ENCODE measurements around the gene ATG7.
"Not testable (repeated sequence)": the region's sequence is repeated elsewhere in the genome, so short reads cannot be mapped to it uniquely, and the experiment has no call there.

The ATG7 gene

GRCh38 chr3:11437506-11437905 is 165.3 kb downstream of the ATG7 start:
- TF ChIP-seq POLR2A (IDR thresholded peaks at IDR 0.05; ENCODE audit: extremely low read depth, insufficient read length) (no peak), MYC (IDR thresholded peaks at IDR 0.05; ENCODE audit: low read depth, low read length) (no peak)
- TF ChIP-seq, protein P1, sequence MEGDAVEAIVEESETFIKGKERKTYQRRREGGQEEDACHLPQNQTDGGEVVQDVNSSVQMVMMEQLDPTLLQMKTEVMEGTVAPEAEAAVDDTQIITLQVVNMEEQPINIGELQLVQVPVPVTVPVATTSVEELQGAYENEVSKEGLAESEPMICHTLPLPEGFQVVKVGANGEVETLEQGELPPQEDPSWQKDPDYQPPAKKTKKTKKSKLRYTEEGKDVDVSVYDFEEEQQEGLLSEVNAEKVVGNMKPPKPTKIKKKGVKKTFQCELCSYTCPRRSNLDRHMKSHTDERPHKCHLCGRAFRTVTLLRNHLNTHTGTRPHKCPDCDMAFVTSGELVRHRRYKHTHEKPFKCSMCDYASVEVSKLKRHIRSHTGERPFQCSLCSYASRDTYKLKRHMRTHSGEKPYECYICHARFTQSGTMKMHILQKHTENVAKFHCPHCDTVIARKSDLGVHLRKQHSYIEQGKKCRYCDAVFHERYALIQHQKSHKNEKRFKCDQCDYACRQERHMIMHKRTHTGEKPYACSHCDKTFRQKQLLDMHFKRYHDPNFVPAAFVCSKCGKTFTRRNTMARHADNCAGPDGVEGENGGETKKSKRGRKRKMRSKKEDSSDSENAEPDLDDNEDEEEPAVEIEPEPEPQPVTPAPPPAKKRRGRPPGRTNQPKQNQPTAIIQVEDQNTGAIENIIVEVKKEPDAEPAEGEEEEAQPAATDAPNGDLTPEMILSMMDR (IDR thresholded peaks at IDR 0.05; ENCODE audit: low read depth, low read length), result no peak
- TF ChIP-seq, protein P2, sequence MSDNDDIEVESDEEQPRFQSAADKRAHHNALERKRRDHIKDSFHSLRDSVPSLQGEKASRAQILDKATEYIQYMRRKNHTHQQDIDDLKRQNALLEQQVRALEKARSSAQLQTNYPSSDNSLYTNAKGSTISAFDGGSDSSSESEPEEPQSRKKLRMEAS (IDR thresholded peaks at IDR 0.05; ENCODE audit: low read depth, low read length), result no peak
- no peak for DNase-seq (ENCODE audit: low read depth)

DNA sequence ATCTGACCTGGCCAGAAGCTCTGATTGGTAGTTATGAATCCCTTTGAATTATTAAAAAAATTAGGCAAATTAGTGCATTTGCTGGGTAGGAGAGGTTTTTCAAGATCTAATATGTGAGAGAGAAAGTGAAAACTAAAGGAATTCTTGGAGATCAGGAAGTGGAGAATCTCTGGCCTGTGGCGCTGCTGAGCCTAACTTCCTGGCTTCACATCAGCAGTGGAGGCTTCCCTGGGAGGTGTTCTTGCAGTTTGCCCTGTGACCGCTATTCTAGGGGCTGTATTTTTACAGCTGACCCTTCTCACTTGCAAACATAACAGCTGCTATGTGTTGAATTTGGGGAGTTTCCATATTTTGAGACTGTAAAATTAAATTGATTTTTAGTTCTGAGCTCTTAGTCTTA is 166.4 kb downstream of the ATG7 start:
- no peak for DNase-seq (ENCODE audit: low read depth)
- no peak for TF ChIP-seq POLR2A (IDR thresholded peaks at IDR 0.05; ENCODE audit: extremely low read depth, insufficient read length)
- TF ChIP-seq MYC (IDR thresholded peaks at IDR 0.05; ENCODE audit: low read depth, low read length), result no peak
- TF ChIP-seq, protein P1 (IDR thresholded peaks at IDR 0.05; ENCODE audit: low read depth, low read length), result no peak
- no peak overlapping the region for H3K4me3 ChIP-seq (ENCODE audit: low read depth, low read length)

More at GRCh38 chr3:11437506-11437905, 165.3 kb downstream of the ATG7 start:
- no peak overlapping the region for H3K4me3 ChIP-seq (ENCODE audit: low read depth, low read length)

- not testable (repeated sequence) for DNase-seq (ENCODE audit: low read depth); H3K4me3 ChIP-seq (ENCODE audit: low read depth, low read length)
Measured at GRCh38 chr3:11441346-11441745, 169.1 kb downstream of the ATG7 start.

DNA sequence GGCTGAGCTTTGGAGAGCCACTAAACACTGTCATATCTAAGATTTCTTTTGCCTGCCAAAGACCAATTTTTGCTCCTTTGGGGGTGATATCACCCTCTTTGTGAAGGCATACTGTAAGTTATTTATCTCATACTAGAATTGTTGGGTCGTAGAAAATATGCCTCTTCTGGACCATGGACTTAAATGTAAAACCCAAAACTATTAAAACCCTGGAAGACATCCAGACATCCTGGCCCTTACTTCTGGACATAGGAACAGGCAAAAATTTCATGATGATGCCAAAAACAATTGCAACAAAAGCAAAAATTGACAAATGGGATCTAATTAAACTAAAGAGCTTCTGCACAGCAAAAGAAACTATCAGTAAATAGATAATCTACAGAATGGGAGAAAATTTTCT is 172.2 kb downstream of the ATG7 start:
- TF ChIP-seq, protein P2 (IDR thresholded peaks at IDR 0.05; ENCODE audit: low read depth, low read length), result no peak
- TF ChIP-seq POLR2A (IDR thresholded peaks at IDR 0.05; ENCODE audit: extremely low read depth, insufficient read length), result no peak
- no peak for TF ChIP-seq MYC (IDR thresholded peaks at IDR 0.05; ENCODE audit: low read depth, low read length)
- TF ChIP-seq, protein P1 (IDR thresholded peaks at IDR 0.05; ENCODE audit: low read depth, low read length), result no peak
- no peak overlapping the region for H3K4me3 ChIP-seq (ENCODE audit: low read depth, low read length)
- no peak for DNase-seq (ENCODE audit: low read depth)

GRCh38 chr3:11445193-11445592 is 173.0 kb downstream of the ATG7 start:
- DNase-seq (ENCODE audit: low read depth); H3K4me3 ChIP-seq (ENCODE audit: low read depth, low read length): not testable (repeated sequence)

- TF ChIP-seq, protein P1 (IDR thresholded peaks at IDR 0.05; ENCODE audit: low read depth, low read length), result no peak
- TF ChIP-seq MYC (IDR thresholded peaks at IDR 0.05; ENCODE audit: low read depth, low read length), result no peak
- no peak for TF ChIP-seq POLR2A (IDR thresholded peaks at IDR 0.05; ENCODE audit: extremely low read depth, insufficient read length)
- TF ChIP-seq, protein P2 (IDR thresholded peaks at IDR 0.05; ENCODE audit: low read depth, low read length), result no peak
- no peak for DNase-seq (ENCODE audit: low read depth)
- H3K4me3 ChIP-seq (ENCODE audit: low read depth, low read length), result no peak overlapping the region
Measured at GRCh38 chr3:11445883-11446282, 173.7 kb downstream of the ATG7 start.

DNA sequence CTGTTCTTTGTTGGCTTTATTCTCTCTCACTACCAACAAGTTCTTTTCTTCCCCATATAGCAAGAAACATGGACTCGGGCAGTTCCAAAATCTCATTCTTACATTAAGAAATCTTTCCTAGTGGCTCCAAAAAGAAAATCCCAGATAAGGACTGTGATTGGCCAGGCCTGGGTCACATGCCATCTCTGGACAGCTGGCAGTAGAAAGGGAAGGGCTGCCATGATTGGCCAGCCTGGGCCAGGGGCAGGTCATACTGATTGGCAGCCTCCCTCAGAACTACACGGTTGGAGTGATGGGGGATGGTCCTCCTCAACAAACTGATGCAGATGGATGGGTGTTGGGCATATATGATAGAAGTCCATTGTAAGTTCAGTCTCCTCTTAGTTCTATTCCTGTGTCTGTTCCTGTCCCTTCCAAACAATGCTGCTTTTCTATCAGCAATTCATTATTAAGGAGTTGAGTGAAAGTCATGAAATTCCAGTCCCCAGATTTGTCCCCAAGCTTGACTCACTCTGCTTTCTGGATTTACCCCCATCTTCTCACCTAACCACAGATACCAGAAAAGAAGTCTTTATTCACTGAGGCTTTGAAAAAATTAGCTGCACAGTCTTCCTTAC is 175.5 kb downstream of the ATG7 start:
- DNase-seq (ENCODE audit: low read depth), result no peak
- TF ChIP-seq POLR2A (IDR thresholded peaks at IDR 0.05; ENCODE audit: extremely low read depth, insufficient read length), result no peak
- TF ChIP-seq, protein P1 (IDR thresholded peaks at IDR 0.05; ENCODE audit: low read depth, low read length), result no peak
- no peak overlapping the region for H3K4me3 ChIP-seq (ENCODE audit: low read depth, low read length)

Measured in NB4 (cell line).